ENCODE results near the gene IL5. TPM values are rescaled to one million over a fixed set of nuclear protein-coding genes. Genes with fewer than 3 reads are reported as not detected.
"Not testable (repeated sequence)": the region's sequence is repeated elsewhere in the genome, so short reads cannot be mapped to it uniquely, and the experiment has no call there.

The IL5 gene
- total RNA-seq, 1 donor from 2014 or later, result not detected

DNA sequence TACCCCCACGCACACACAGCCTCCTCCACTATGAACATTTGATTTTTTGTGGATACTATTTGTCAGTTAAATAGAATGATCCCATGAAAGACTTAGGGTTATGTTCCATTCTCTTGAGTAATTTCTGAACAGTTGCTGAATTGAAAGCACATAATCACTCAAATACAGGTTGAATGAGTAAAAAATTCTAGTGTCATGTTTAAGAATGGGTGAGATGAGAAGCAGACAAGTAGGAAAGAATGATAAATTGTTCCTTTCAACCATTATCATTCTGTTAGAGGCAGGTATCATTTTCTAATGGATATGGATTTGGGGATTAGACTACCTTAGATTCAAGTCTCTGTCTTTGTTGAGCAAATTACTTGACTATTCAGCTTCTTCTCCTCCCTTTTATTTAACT is 32.8 kb upstream of the IL5 start:
- ATAC-seq (no peak), DNase-seq (no peak)
- H3K4me1 ChIP-seq, result no peaks in the 10 kb centered on the region
- intact Hi-C loops (cut with DNase I), result no loop called here
- H3K27me3 ChIP-seq, result no peaks in the 10 kb centered on the region
- TF ChIP-seq, protein P1, sequence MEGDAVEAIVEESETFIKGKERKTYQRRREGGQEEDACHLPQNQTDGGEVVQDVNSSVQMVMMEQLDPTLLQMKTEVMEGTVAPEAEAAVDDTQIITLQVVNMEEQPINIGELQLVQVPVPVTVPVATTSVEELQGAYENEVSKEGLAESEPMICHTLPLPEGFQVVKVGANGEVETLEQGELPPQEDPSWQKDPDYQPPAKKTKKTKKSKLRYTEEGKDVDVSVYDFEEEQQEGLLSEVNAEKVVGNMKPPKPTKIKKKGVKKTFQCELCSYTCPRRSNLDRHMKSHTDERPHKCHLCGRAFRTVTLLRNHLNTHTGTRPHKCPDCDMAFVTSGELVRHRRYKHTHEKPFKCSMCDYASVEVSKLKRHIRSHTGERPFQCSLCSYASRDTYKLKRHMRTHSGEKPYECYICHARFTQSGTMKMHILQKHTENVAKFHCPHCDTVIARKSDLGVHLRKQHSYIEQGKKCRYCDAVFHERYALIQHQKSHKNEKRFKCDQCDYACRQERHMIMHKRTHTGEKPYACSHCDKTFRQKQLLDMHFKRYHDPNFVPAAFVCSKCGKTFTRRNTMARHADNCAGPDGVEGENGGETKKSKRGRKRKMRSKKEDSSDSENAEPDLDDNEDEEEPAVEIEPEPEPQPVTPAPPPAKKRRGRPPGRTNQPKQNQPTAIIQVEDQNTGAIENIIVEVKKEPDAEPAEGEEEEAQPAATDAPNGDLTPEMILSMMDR (IDR thresholded peaks at IDR 0.05), result no peak
- no peaks in the 10 kb centered on the region for H3K9me3 ChIP-seq
- peaks cover 57% of the 10 kb centered on the region for H3K36me3 ChIP-seq
- H3K4me3 ChIP-seq, result no peak overlapping the region
- no peak overlapping the region for H3K27ac ChIP-seq

DNA sequence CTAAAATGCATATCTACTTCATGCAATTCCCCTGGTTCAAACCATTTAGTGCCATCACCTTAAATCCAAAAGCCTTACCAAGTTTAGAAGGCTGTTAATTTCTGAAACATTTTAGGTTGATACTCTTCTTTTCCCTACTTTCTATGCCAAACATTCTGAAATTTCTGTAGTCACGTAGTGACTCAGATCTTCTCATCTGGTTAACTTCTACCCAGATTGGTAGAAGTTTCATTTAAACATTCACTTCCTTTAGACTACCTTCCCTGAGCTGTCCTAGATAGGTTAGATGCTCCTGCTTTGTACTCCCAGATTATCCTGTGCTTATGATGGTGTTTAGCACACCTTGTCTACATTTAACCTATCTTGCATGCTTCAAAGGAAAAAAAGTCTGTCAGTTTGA is 23.3 kb upstream of the IL5 start:
- peaks cover 9% of the 10 kb centered on the region for H3K9me3 ChIP-seq
- peaks cover 38% of the 10 kb centered on the region for H3K36me3 ChIP-seq
- intact Hi-C loops (cut with DNase I), result no loop called here
- no peaks in the 10 kb centered on the region for H3K4me1 ChIP-seq
- DNase-seq, result no peak
- no peaks in the 10 kb centered on the region for H3K27me3 ChIP-seq
- H3K4me3 ChIP-seq, result no peak overlapping the region
- TF ChIP-seq, protein P1 (IDR thresholded peaks at IDR 0.05), result no peak
- ATAC-seq, result no peak
- H3K27ac ChIP-seq, result no peak overlapping the region

DNA sequence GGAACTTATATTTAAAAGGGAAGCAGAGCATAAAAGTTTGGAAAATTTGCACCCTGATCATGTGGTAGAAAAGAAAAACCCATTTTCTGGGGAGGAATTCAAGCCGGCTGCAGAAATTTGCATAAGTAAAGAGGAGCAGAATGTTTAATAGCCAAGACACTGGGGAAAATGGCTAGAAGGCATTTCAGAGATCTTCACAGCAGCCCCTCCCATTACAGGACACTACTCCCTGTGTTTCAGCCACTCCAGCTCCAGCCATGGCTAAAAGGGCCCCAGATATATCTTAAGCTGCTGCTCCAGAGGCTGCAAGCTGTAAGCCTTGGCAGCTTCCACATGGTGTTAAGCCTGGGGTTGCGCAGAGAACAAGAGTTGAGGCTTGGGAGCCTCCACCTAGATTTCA is 21.2 kb upstream of the IL5 start:
- H3K4me3 ChIP-seq; H3K27ac ChIP-seq; H3K4me1 ChIP-seq; intact Hi-C loops (cut with DNase I); ATAC-seq; H3K9me3 ChIP-seq; H3K27me3 ChIP-seq; DNase-seq: not testable (repeated sequence)
- H3K36me3 ChIP-seq, result peaks cover 45% of the 10 kb centered on the region

DNA sequence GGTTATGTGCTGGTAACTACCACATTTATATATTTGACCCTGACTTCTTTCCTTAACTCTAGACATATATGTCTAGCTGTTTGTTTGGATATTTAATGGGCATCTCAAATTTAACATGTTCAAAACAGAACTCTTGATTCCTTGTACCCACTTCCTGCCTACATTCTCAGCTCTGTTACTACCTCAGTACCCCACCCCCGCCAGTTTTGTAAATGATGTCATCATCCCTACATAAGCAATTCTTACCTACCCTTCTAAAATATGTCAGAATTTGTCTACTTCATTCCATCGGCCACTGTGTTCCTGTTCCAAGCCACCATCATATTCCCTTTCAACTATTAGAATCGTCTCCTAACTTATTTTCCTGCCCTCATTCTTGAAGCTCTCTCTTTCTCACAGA is 18.3 kb upstream of the IL5 start:
- no peak overlapping the region for H3K27ac ChIP-seq
- H3K27me3 ChIP-seq, result no peaks in the 10 kb centered on the region
- peaks cover 9% of the 10 kb centered on the region for H3K9me3 ChIP-seq
- intact Hi-C loops (cut with DNase I), result no loop called here
- no peak overlapping the region for H3K4me3 ChIP-seq
- TF ChIP-seq, protein P1 (IDR thresholded peaks at IDR 0.05), result no peak
- peaks cover 41% of the 10 kb centered on the region for H3K36me3 ChIP-seq
- no peak for DNase-seq
- H3K4me1 ChIP-seq, result peaks cover 14% of the 10 kb centered on the region
- no peak for ATAC-seq

DNA sequence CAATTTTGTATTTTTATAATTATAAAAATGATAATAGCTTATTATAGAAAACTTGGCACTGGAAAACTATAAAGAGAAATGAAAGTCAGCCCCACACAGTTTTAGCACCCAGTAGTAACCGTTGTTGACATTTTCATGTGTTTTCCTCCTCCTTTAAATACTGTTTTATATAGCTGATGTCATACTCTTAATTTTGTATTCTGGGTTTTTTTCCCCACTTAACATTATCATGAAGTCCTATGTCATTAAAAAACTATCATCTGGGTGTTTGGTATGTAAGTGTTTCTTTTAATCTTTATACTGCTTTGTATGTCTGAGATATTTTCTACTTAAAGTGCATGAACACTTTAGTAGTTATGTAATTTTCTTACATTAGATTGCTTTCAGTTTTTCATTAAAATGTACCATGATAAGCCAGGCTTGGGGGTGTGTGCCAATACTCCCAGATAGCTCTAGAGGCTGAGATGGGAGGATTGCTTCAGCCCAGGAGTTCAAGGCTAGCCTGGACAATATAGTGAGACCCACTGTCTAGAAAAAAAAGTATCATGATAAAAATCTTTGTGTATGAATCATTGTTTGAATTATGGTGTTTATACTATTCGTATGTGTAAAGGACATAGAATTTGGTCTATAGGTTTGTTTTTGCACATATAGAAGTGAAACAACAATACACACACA is 16.2 kb upstream of the IL5 start:
- TF ChIP-seq, protein P1 (IDR thresholded peaks at IDR 0.05), result no peak
- intact Hi-C loops (cut with DNase I), result no loop called here
- Histone ChIP-seq H3K27ac (no peak overlapping the region), H3K4me3 (no peak overlapping the region), H3K27me3 (no peaks in the 10 kb centered on the region), H3K4me1 (peaks cover 14% of the 10 kb centered on the region), H3K9me3 (peaks cover 8% of the 10 kb centered on the region), H3K36me3 (peaks cover 38% of the 10 kb centered on the region)
- DNase-seq (no peak), ATAC-seq (no peak)

DNA sequence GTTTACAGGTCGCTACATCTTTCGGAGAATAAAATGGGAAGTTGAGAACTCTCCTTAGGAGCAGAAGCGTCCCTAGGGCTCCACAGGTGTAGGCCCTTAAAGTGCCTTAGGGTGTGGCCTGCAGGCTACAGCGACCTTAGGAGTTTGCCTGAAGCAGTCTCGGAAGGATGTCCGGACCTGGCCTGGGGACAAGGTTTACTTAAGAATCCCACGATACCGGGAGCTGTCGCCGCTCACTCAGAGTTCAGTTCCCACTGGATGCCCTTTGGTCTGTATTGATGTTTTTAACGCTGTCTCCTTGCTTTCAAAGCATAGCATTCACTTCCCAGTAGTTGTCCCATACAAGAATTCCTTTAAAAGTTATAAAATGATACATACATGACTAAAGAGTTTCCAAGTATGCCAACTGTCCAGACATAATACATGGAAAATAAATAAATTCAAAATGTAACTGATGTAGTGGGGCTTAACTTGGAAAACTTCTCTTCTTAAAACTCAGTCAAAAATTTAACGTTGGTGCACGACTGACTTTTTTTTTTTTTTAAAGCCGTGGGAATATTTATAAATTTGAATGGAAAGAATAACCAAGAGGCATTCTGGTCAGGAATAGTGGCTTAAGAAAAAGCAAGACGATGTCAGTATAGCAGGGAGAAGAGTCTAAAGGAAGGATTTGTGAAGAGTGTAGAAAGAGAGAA is 14.3 kb upstream of the IL5 start:
- peak; percentile 68 for DNase-seq
- Histone ChIP-seq H3K9me3 (no peaks in the 10 kb centered on the region), H3K4me1 (peaks cover 14% of the 10 kb centered on the region), H3K27me3 (no peaks in the 10 kb centered on the region), H3K27ac (peak overlapping the region; percentile 93), H3K4me3 (peak overlapping the region; percentile 94), H3K36me3 (peaks cover 26% of the 10 kb centered on the region)
- ATAC-seq, result peak; percentile 78
- TF ChIP-seq, protein P1 (IDR thresholded peaks at IDR 0.05), result no peak
- intact Hi-C loops (cut with DNase I), result no loop called here
